BE2C (cell line): ENCODE results near the gene MORN2. TPM values are rescaled to one million over a fixed set of nuclear protein-coding genes. Genes with fewer than 3 reads are reported as not detected.
A peak's percentile ranks its signal among the peaks of the same experiment; 100 is the strongest.
"Not testable (repeated sequence)": the region's sequence is repeated elsewhere in the genome, so short reads cannot be mapped to it uniquely, and the experiment has no call there.

Experiments
- DNase-seq: peaks from one replicate; pipeline ENCODE4 v3.0.0-alpha.2; 2020
- H3K27me3 ChIP-seq: fragments of 250-450 bp; sonication (Bioruptor Pico); 2 replicates; pipeline ENCODE4 v1.5.1; 2020; ENCODE audit warnings: mild to moderate bottlenecking
- H3K36me3 ChIP-seq: fragments of 250-450 bp; sonication (Bioruptor Pico); 2 replicates; pipeline ENCODE4 v1.5.1; 2020; ENCODE audit warnings: mild to moderate bottlenecking
- H3K4me1 ChIP-seq: fragments of 250-450 bp; sonication (Bioruptor Pico); 2 replicates; pipeline ENCODE4 v1.5.1; 2020
- H3K4me3 ChIP-seq: 2 replicates; pipeline ENCODE4 v1.5.1; 2011; ENCODE audit warnings: low read depth, low read length
- H3K9me3 ChIP-seq: fragments of 250-450 bp; sonication (Bioruptor Pico); 2 replicates; pipeline ENCODE4 v1.5.1; 2020
- polyA plus RNA-seq: library from polyadenylated mRNA; unstranded; fragments of >200 nt; gene quantifications from one replicate; pipeline ENCODE4 v1.2.1, GENCODE V29; 2012; ENCODE audit warnings: low read depth, missing spikeins; ENCODE audit not compliant: insufficient read length, insufficient read depth
- TF ChIP-seq, protein P1 (sequence below): IDR thresholded peaks from 2 replicates; pipeline ENCODE4 v1.5.1; 2012; ENCODE audit warnings: mild to moderate bottlenecking, low read depth, low read length

The MORN2 gene
- 7.9 TPM for polyA plus RNA-seq

GRCh38 chr2:38875576-38876367 is at the start of gene MORN2, which contains the start of gene DHX57:
Gene MORN2, plus strand, starts transcription at chr2:38875976.
Gene DHX57, minus strand, starts transcription at chr2:38875934. Its CDS starts 7,529 bp downstream, at chr2:38868405.
- peaks cover 3% of the 10 kb centered on the region; the same call in 1 of the 2 replicates for H3K4me1 ChIP-seq
- H3K4me3 ChIP-seq, result peak within 1 kb of the TSS; percentile 99
- DNase-seq, result peak; percentile 91
- no peaks in the 10 kb centered on the region for H3K36me3 ChIP-seq
- H3K27me3 ChIP-seq, result no peaks in the 10 kb centered on the region
- TF ChIP-seq, protein P1, sequence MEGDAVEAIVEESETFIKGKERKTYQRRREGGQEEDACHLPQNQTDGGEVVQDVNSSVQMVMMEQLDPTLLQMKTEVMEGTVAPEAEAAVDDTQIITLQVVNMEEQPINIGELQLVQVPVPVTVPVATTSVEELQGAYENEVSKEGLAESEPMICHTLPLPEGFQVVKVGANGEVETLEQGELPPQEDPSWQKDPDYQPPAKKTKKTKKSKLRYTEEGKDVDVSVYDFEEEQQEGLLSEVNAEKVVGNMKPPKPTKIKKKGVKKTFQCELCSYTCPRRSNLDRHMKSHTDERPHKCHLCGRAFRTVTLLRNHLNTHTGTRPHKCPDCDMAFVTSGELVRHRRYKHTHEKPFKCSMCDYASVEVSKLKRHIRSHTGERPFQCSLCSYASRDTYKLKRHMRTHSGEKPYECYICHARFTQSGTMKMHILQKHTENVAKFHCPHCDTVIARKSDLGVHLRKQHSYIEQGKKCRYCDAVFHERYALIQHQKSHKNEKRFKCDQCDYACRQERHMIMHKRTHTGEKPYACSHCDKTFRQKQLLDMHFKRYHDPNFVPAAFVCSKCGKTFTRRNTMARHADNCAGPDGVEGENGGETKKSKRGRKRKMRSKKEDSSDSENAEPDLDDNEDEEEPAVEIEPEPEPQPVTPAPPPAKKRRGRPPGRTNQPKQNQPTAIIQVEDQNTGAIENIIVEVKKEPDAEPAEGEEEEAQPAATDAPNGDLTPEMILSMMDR, result no peak
- no peaks in the 10 kb centered on the region for H3K9me3 ChIP-seq

- H3K4me1 ChIP-seq, H3K9me3 ChIP-seq, H3K4me3 ChIP-seq, H3K27me3 ChIP-seq, DNase-seq: not testable (repeated sequence)
- H3K36me3 ChIP-seq, result peaks cover 44% of the 10 kb centered on the region
Measured at GRCh38 chr2:38827539-38828145, 48.1 kb upstream of the MORN2 start.

DNA sequence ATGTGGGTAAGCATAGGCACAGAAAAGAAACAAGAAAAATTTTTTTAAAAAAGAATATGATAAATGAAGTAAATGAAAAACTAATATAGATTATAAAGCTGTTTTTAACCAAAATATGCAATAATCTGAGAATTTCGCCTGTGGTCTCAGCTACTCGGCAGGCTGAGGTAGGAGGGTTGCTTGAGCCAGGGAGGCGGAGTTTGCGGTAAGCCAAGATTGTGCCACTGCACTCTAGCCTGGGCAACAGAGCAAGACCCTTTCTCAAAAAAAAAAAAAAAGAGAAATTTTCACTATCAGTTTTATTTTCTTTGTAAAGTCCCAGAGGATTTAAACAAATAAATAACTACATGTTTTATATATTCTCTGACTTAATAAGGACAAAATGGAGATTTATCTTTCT is 47.3 kb upstream of the MORN2 start:
- H3K4me1 ChIP-seq, result peaks cover 7% of the 10 kb centered on the region; the same call in 1 of the 2 replicates
- H3K4me3 ChIP-seq, result no peak overlapping the region
- no peaks in the 10 kb centered on the region for H3K27me3 ChIP-seq
- TF ChIP-seq, protein P1, result no peak
- no peak for DNase-seq
- no peaks in the 10 kb centered on the region for H3K9me3 ChIP-seq
- H3K36me3 ChIP-seq, result peaks cover 37% of the 10 kb centered on the region

DNA sequence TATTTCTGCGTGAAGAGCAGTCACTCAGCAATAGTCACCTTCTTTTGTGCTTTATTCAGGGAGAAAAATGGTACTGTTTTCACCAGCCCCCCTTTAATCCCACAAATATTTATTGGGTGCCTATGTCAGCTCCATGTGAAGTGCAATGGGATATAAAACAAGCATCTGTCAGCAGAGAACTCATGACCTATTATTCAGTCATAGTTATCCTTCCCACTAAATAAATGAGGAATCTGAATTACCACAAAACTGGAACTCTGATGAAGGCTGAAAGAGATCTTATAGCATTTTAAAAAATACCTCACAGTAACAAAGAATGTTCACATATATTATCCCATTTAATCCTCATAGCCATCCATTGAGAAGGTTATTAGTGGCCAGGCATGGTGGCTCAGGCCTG is 45.8 kb upstream of the MORN2 start:
- no peak for DNase-seq
- peaks cover 35% of the 10 kb centered on the region for H3K36me3 ChIP-seq
- H3K4me3 ChIP-seq, result no peak overlapping the region
- H3K9me3 ChIP-seq, result no peaks in the 10 kb centered on the region
- peaks cover 7% of the 10 kb centered on the region; the same call in 1 of the 2 replicates for H3K4me1 ChIP-seq
- H3K27me3 ChIP-seq, result no peaks in the 10 kb centered on the region
- TF ChIP-seq, protein P1, result no peak

- DNase-seq, result no peak
- Histone ChIP-seq H3K9me3 (no peaks in the 10 kb centered on the region), H3K4me3 (no peak overlapping the region), H3K36me3 (peaks cover 39% of the 10 kb centered on the region), H3K27me3 (no peaks in the 10 kb centered on the region), H3K4me1 (peaks cover 7% of the 10 kb centered on the region; the same call in 1 of the 2 replicates)
- TF ChIP-seq, protein P1, result no peak
Measured at GRCh38 chr2:38830526-38831159, 45.1 kb upstream of the MORN2 start.

DNA sequence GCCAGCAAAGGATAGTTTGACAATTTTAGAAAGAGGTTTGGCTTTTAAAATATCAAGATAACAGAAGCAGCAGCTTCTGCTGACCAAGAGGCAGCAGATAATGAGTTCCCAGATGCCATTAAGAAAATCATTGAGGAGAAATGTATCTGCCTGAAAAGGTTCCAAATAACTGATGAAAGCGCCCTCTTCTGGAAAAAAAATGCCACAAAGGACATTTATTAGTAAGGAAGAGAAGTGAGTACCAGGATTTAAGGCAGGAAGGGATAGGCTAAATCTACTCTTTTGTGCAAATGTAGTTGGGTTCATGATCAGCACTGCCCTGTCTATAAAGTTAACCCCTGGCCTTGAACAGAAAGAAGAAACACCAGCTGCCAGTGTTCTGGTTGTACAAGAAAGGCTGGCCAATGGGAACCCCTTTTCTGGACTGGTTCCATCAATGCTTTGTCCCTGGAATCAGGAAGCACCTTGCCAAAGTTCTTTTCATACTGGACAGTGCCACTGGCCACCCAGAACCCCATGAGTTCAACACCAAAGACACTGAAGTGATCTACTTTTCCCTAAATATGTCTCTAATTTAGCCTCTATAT is 40.7 kb upstream of the MORN2 start:
- Histone ChIP-seq H3K4me3 (no peak overlapping the region), H3K4me1 (no peaks in the 10 kb centered on the region; the same call in 1 of the 2 replicates), H3K9me3 (no peaks in the 10 kb centered on the region), H3K36me3 (peaks cover 26% of the 10 kb centered on the region), H3K27me3 (no peaks in the 10 kb centered on the region)
- TF ChIP-seq, protein P1, result peak; percentile 54
- peak; percentile 14 for DNase-seq
